ENCODE data around the gene SULT1C3. TPM values are rescaled to one million over a fixed set of nuclear protein-coding genes. Genes with fewer than 3 reads are reported as not detected.

The SULT1C3 gene
- total RNA-seq, 6 experiments from 2014 or later = not detected

- peaks cover 9% of the 10 kb centered on the region for H3K27me3 Mint-ChIP-seq (ENCODE audit: insufficient read depth)
- no peak for TF ChIP-seq CTCF (IDR thresholded peaks at IDR 0.05)
- H3K36me3 Mint-ChIP-seq (ENCODE audit: low read depth) = peaks cover 9% of the 10 kb centered on the region
- no peak for DNase-seq
- H3K4me1 Mint-ChIP-seq (ENCODE audit: low read depth) = peaks cover 6% of the 10 kb centered on the region; the same call in 1 of the 2 replicates
- H3K9me3 Mint-ChIP-seq = peaks cover 16% of the 10 kb centered on the region; the same call in 1 of the 2 replicates
- H3K27ac Mint-ChIP-seq = no peak overlapping the region
- no peak overlapping the region for H3K4me3 Mint-ChIP-seq
Measured at GRCh38 chr2:108226564-108226963, 13.2 kb upstream of the SULT1C3 start.

GRCh38 chr2:108228006-108228405, 11.8 kb upstream of the SULT1C3 start:
- TF ChIP-seq CTCF (IDR thresholded peaks at IDR 0.05) = no peak
- no peak overlapping the region for H3K27ac Mint-ChIP-seq
- H3K4me3 Mint-ChIP-seq = no peak overlapping the region
- H3K27me3 Mint-ChIP-seq (ENCODE audit: insufficient read depth) = peaks cover 8% of the 10 kb centered on the region
- peaks cover 9% of the 10 kb centered on the region for H3K36me3 Mint-ChIP-seq (ENCODE audit: low read depth)
- peaks cover 15% of the 10 kb centered on the region; the same call in 1 of the 2 replicates for H3K9me3 Mint-ChIP-seq
- peaks cover 6% of the 10 kb centered on the region; the same call in 1 of the 2 replicates for H3K4me1 Mint-ChIP-seq (ENCODE audit: low read depth)
- DNase-seq = no peak

- Mint-ChIP-seq H3K27me3 (ENCODE audit: insufficient read depth) (peaks cover 8% of the 10 kb centered on the region), H3K4me1 (ENCODE audit: low read depth) (peaks cover 6% of the 10 kb centered on the region; the same call in 1 of the 2 replicates), H3K4me3 (no peak overlapping the region), H3K9me3 (peaks cover 10% of the 10 kb centered on the region; the same call in 1 of the 2 replicates), H3K36me3 (ENCODE audit: low read depth) (peaks cover 7% of the 10 kb centered on the region), H3K27ac (no peak overlapping the region)
- no peak for TF ChIP-seq CTCF (IDR thresholded peaks at IDR 0.05)
- no peak for DNase-seq
Measured at GRCh38 chr2:108228537-108228936, 11.2 kb upstream of the SULT1C3 start.

- H3K4me3 Mint-ChIP-seq = no peak overlapping the region
- H3K36me3 Mint-ChIP-seq (ENCODE audit: low read depth) = no peaks in the 10 kb centered on the region
- H3K27ac Mint-ChIP-seq = no peak overlapping the region
- peaks cover 8% of the 10 kb centered on the region for H3K27me3 Mint-ChIP-seq (ENCODE audit: insufficient read depth)
- no peaks in the 10 kb centered on the region for H3K9me3 Mint-ChIP-seq
- no peak for TF ChIP-seq CTCF (IDR thresholded peaks at IDR 0.05)
- DNase-seq = no peak
- peaks cover 6% of the 10 kb centered on the region; the same call in 1 of the 2 replicates for H3K4me1 Mint-ChIP-seq (ENCODE audit: low read depth)
Measured at GRCh38 chr2:108229875-108230274, 9.9 kb upstream of the SULT1C3 start.

GRCh38 chr2:108235577-108235976, 4.2 kb upstream of the SULT1C3 start:
- Mint-ChIP-seq H3K9me3 (peaks cover 11% of the 10 kb centered on the region), H3K36me3 (ENCODE audit: low read depth) (no peaks in the 10 kb centered on the region), H3K27me3 (ENCODE audit: insufficient read depth) (no peaks in the 10 kb centered on the region), H3K4me3 (no peak overlapping the region), H3K27ac (no peak overlapping the region), H3K4me1 (ENCODE audit: low read depth) (no peaks in the 10 kb centered on the region)
- TF ChIP-seq CTCF (IDR thresholded peaks at IDR 0.05) = no peak
- no peak for DNase-seq

Measured in HFFc6 (cell line).